ENCODE measurements around the gene STRAP.
"Not testable (repeated sequence)": the region's sequence is repeated elsewhere in the genome, so short reads cannot be mapped to it uniquely, and the experiment has no call there.

STRAP gene

DNA sequence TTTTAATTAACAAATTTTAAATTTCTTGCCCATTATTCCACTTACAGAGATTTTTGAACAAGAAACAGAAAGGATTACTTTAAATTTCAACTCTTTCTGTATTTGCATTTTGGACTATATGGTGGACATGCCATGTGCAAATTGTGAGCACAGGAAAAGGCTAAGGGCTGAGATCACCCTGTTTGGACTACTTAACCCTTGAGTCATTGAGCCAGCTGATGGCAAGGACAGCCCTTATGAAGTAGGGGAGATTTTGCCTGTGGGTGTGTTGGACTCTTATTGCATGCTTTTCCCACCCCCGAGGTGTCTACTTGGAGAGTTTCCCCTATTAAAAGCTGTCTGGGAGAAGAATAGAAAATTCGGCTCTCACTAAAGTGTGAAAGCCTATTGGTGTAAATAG lies 46.2 kb downstream of the STRAP start:
- DNase-seq (ENCODE audit: low read depth): no peak

GRCh38 chr12:15928870-15929571 lies 46.8 kb downstream of the STRAP start:
- no peak for DNase-seq (ENCODE audit: low read depth)

GRCh38 chr12:15931590-15932053 lies 49.4 kb downstream of the STRAP start:
- DNase-seq (ENCODE audit: low read depth): no peak

GRCh38 chr12:15932327-15932726 lies 50.1 kb downstream of the STRAP start:
- DNase-seq (ENCODE audit: low read depth): no peak

GRCh38 chr12:15932971-15933370 lies 50.8 kb downstream of the STRAP start:
- no peak for DNase-seq (ENCODE audit: low read depth)

DNA sequence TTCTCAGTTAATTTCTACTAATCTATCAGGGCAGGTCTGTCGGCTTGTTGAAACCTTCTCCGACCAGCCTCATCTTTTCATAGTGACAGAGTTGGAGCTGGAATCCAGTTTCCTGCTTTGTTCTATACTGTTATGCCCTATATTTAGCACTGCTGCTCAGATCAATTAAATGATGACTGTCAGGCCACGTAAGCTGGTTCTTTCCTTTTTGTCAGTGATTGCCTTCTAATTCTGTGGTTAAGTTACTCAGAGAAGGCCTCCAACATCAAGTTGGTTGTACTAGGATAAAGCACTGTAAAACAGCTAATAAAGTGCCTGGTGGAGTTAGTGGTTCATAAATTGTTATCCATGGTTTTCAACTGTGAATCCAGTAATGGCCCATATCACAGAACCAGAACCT lies 51.6 kb downstream of the STRAP start:
- no peak for DNase-seq (ENCODE audit: low read depth)

DNA sequence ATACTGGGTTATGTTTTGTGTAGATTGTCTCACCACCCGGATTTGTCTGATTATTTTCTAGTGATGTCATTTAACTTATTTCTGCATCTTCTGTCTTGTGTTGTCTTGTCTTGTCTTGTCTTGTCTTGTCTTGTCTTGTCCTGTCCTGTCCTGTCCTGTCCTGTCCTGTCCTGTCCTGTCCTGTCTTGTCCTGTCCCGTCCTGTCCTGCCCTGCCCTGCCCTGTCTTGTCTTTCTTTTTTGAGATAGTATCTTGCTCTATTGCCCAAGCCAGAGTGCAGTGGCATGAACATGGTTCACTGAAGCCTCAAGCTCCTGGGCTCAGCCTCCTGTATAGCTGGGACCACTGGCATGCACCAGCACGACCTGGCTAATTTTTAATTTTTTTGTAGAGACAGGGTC lies 54.6 kb downstream of the STRAP start:
- no peak for DNase-seq (ENCODE audit: low read depth)

DNA sequence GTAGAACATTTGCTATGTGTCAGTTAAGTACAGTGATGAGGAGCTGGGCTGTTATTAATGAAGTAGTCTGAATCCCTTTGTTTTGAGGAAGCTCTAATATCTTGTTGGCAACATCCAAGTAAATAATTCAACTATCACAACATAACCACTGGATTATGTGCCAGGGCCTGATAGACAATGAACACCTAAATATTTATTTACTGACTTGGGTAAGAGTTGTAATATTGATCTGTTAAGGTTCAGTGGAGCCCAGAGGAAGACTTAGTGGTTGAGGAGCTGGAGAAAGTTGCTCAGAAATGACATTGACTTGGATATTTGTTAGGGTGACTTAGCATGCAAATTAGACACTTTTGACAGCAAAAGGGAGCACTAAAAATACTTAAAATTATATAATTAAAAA lies 55.7 kb downstream of the STRAP start:
- DNase-seq (ENCODE audit: low read depth): no peak

DNA sequence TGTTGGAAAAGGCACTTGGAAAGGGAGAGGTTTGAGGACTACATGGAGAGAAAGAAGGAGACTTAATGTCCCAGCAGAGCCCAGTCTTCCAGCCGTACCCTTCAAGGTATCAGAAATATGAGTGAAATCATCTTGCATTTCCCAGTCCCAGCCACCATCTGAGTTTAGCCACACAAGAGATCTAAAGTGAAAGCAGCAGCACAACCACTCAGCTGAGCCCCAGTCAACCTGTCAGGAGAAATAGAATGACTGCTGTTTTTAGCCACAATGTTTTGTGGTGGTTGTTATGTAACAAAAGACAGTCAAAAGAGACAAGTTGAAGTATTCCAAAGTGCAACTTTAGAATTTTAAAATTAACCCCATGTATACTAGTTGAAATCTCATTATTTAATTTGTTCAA lies 56.9 kb downstream of the STRAP start:
- no peak for DNase-seq (ENCODE audit: low read depth)

DNA sequence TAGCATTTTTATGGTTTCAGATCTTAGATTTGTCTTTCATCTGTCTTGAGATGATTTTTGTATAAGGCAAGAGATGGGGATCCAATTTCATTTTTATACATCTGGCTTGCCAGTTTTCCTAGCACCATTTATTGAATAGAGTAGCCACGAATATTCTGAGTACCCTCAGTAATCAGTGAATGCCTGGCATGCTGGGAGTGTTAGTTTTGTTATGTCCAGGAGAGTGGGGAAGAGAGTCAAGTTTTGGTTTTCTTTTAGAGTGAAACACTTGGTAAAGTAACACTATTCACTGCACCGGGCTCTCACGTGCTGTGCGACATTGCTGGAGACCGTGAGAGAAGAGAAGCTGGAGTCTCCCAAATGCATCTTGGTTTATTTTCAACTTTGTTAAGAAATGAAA lies 60.3 kb downstream of the STRAP start:
- no peak for DNase-seq (ENCODE audit: low read depth)

DNA sequence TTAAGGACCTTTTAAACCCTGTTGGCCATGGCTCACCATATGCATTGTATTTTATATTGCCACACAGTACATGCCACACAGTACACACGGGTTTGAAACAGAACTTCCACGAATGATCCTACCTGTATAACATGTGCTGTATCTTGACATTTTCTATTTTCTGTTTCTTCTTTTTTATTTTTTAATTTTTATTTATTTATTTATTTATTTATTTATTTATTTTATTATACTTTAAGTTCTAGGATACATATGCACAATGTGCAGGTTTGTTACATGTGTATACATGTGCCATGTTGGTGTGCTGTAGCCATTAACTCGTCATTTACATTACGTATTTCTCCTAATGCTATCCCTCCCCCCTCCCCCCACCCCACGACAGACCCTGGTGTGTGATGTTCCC lies 61.3 kb downstream of the STRAP start:
- DNase-seq (ENCODE audit: low read depth): not testable (repeated sequence)

DNA sequence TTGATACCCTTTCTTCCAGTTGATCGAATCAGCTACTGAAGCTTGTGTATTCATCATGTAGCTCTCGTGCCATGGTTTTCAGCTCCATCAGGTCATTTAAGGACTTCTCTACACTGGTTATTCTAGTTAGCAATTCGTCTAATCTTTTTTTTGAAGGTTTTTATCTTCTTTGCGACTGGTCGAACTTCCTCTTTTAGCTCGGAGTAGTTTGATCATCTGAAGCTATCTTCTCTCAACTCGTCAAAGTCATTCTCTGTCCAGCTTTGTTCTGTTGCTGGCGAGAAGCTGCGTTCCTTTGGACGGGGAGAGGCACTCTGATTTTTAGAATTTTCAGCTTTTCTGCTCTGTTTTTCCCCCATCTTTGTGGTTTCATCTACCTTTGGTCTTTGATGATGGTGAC lies 66.3 kb downstream of the STRAP start:
- not testable (repeated sequence) for DNase-seq (ENCODE audit: low read depth)

Measured in activated gamma-delta T cell treated with anti-CD3 and anti-CD28 coated beads, Interleukin-2, amount 50 U/mL, for 16 hours (primary cell).